Effector memory CD4-positive, alpha-beta T cell (primary cell): ENCODE results near the gene FOXP2.
"Not testable (repeated sequence)": the region's sequence is repeated elsewhere in the genome, so short reads cannot be mapped to it uniquely, and the experiment has no call there.

Source experiments
- DNase-seq, 3 donors: peaks; one replicate each; pipeline ENCODE4 v3.0.0-alpha.2; 2020
- H3K27ac ChIP-seq: 2 replicates; pipeline ENCODE4 v1.7.0; 2013; ENCODE audit warnings: mild to moderate bottlenecking, low read length, moderate library complexity; ENCODE audit not compliant: insufficient read depth, poor library complexity, severe bottlenecking
- H3K27me3 ChIP-seq: replicated peaks from 2 replicates; pipeline ENCODE4 v1.7.0; 2013; ENCODE audit warnings: mild to moderate bottlenecking, low read length; ENCODE audit not compliant: insufficient read depth, control insufficient read depth, poor library complexity, severe bottlenecking
- H3K36me3 ChIP-seq: 2 replicates; pipeline ENCODE4 v1.7.0; 2013; ENCODE audit warnings: mild to moderate bottlenecking, low read length, moderate library complexity; ENCODE audit not compliant: control insufficient read depth, insufficient read depth
- H3K4me1 ChIP-seq: 2 replicates; pipeline ENCODE4 v1.7.0; 2013; ENCODE audit warnings: low read length, mild to moderate bottlenecking; ENCODE audit not compliant: control insufficient read depth, insufficient read depth, poor library complexity, severe bottlenecking
- H3K4me3 ChIP-seq: 2 replicates; pipeline ENCODE4 v1.7.0; 2013; ENCODE audit warnings: low read length, low read depth, mild to moderate bottlenecking; ENCODE audit not compliant: insufficient read depth, poor library complexity, severe bottlenecking
- H3K9me3 ChIP-seq: 2 replicates; pipeline ENCODE4 v1.7.0; 2013; ENCODE audit warnings: mild to moderate bottlenecking, low read length, moderate library complexity; ENCODE audit not compliant: control insufficient read depth

Gene FOXP2

DNA sequence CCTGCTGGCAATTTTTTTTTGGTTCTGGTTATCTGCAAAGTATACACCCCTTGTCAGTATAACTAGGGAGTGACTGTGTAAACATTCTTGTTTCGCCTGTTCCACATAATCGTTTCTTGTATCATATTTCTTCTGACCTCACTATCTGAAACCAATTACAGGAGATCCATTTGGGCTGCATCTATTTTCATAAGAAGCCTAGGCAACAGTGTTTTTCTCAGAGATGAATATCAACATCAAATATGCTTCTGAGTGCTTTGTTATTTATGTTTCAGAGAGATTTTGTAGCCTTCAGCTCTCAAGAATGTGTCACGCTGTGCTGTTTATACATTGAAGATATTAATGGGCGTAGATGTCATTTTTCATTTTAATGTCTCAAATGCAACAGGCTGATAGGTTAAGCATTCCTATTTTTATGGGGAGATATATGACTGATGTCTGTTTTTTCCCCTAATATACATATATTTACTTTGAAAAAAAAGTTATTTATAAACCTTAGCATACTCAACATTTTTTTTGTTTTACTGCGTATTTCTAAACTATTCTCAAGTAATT is 115.5 kb downstream of the FOXP2 start:
- H3K27me3 ChIP-seq, result no peaks in the 10 kb centered on the region

DNA sequence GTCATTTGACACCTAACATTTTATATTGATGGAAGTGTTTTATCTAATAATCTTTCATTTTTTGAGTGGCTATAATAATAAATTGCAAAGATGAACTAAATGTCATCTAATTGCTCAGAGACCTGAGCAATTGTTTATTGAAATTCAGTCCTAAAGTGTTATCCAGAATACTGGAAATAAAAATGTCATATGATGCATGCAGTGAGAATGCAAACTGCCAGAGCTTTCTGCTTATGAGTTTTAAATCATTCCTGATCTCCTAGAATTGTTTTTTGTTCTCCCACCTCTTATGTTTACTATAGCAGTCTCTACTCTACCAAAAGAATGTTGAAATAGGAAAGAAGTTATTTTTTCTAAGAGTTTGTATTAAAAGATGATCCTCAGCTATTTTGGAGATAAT is 116.7 kb downstream of the FOXP2 start:
- Histone ChIP-seq H3K4me1 (no peaks in the 10 kb centered on the region), H3K4me3 (no peak overlapping the region), H3K27me3 (no peaks in the 10 kb centered on the region), H3K27ac (no peak overlapping the region), H3K9me3 (no peaks in the 10 kb centered on the region), H3K36me3 (no peaks in the 10 kb centered on the region)
- DNase-seq, result no peak

More for the DNA sequence above, 115.5 kb downstream of the FOXP2 start:
- no peaks in the 10 kb centered on the region for H3K9me3 ChIP-seq
- no peak overlapping the region for H3K4me3 ChIP-seq
- H3K4me1 ChIP-seq, result no peaks in the 10 kb centered on the region
- no peak overlapping the region for H3K27ac ChIP-seq
- DNase-seq, result no peak
- H3K36me3 ChIP-seq, result no peaks in the 10 kb centered on the region

DNA sequence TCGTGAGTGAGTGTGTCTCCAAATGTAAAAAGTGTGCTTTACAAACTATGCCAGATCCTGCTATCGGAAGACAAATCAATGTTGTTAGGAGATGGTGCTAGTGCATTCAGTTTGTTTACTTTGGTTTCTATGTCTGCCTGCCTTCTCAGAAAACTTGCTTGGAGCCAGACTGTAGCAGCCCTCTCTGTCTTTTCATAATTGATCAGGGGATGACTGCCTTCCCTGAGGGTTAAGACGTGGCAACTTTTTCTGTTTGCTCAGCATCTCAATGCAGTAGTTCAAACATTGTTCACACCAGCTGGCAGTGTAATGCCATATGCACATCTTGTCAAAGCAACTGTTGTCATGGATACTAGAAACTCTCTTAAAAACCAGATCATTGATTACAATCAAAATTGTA is 118.5 kb downstream of the FOXP2 start:
- no peaks in the 10 kb centered on the region for H3K9me3 ChIP-seq
- no peaks in the 10 kb centered on the region for H3K4me1 ChIP-seq
- no peak overlapping the region for H3K27ac ChIP-seq
- no peak for DNase-seq
- H3K36me3 ChIP-seq, result no peaks in the 10 kb centered on the region
- H3K4me3 ChIP-seq, result no peak overlapping the region
- no peaks in the 10 kb centered on the region for H3K27me3 ChIP-seq

DNA sequence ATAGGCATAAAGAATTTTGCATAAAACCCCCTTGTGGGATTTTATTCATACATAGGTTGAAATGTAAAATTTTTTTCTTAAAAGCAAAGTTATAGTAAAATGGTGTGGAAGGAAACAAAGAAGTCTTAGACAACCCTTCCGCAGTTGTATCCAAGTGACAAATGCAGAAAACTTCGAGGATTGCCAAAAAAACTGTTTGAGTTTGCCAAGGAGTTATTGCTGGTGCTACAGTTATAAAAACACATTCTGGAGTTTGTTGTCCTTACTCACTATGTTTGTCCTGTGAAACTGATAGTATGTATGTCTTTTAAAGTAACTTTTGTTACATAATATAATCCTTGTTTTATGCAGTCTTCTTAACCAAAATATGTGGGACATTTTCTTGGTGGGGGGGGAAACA is 120.3 kb downstream of the FOXP2 start:
- no peak for DNase-seq
- H3K4me1 ChIP-seq, result no peaks in the 10 kb centered on the region
- H3K27me3 ChIP-seq, result no peaks in the 10 kb centered on the region
- H3K27ac ChIP-seq, result no peak overlapping the region
- no peak overlapping the region for H3K4me3 ChIP-seq
- H3K36me3 ChIP-seq, result no peaks in the 10 kb centered on the region
- H3K9me3 ChIP-seq, result no peaks in the 10 kb centered on the region

DNA sequence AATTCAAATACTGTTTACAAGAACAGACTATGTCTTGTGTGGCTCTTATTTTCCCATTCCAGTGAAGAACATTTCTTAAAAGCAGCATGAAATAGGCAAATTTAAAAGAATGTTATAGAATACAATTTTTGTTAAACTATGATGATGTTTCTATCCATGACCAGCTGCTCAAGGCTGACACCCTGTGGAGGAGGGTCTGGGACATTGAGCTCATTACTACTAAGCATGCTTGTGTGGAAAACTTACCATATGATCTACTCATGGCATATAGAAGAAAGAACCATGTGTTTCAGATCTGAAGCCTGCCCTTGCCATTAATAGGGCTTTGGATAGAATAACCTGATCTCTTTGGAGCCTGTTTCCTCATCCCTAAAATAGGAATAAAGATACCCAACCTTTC is 125.0 kb downstream of the FOXP2 start:
- Histone ChIP-seq H3K27me3 (no peaks in the 10 kb centered on the region), H3K27ac (no peak overlapping the region), H3K36me3 (no peaks in the 10 kb centered on the region), H3K4me1 (no peaks in the 10 kb centered on the region), H3K9me3 (no peaks in the 10 kb centered on the region), H3K4me3 (no peak overlapping the region)
- DNase-seq, result no peak

DNA sequence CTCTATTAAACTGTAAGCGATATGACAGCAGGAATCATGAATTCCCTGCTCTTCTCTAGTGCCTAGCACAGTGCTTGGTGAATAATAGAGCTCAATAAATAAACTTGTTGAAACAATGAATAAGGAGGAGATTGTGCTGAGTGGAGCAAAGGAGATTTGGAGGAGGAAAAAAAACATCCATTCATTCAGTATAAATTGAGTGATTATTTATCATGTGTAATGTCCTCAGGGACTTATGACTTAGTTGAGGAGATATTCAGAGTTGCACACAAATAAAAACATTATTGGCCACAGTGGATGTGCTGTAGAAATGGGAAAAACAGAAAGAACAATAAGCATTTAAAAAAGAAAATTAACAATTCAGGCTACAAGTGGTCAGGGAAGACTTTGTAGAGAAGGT is 125.7 kb downstream of the FOXP2 start:
- Histone ChIP-seq H3K9me3 (no peaks in the 10 kb centered on the region), H3K4me1 (no peaks in the 10 kb centered on the region), H3K27me3 (no peaks in the 10 kb centered on the region), H3K36me3 (no peaks in the 10 kb centered on the region), H3K4me3 (no peak overlapping the region), H3K27ac (no peak overlapping the region)
- no peak for DNase-seq

DNA sequence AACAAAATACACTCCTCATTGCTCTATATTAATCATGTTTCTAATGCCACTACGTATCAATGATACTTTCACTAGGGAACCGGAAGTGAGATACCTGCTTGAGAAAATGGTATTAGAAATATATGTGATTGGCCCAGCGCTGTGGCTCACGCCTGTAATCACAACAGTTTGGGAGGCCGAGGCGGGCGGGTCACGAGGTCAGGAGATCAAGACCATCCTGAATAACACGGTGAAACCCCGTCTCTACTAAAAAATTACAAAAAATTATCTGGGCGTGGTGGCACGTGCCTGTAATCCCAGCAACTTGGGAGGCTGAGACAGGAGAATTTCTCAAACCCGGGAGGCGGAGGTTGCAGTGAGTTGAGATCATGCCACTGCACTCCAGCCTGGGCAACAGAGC is 132.7 kb downstream of the FOXP2 start:
- DNase-seq, H3K36me3 ChIP-seq, H3K27me3 ChIP-seq, H3K4me1 ChIP-seq, H3K9me3 ChIP-seq, H3K27ac ChIP-seq, H3K4me3 ChIP-seq: not testable (repeated sequence)

DNA sequence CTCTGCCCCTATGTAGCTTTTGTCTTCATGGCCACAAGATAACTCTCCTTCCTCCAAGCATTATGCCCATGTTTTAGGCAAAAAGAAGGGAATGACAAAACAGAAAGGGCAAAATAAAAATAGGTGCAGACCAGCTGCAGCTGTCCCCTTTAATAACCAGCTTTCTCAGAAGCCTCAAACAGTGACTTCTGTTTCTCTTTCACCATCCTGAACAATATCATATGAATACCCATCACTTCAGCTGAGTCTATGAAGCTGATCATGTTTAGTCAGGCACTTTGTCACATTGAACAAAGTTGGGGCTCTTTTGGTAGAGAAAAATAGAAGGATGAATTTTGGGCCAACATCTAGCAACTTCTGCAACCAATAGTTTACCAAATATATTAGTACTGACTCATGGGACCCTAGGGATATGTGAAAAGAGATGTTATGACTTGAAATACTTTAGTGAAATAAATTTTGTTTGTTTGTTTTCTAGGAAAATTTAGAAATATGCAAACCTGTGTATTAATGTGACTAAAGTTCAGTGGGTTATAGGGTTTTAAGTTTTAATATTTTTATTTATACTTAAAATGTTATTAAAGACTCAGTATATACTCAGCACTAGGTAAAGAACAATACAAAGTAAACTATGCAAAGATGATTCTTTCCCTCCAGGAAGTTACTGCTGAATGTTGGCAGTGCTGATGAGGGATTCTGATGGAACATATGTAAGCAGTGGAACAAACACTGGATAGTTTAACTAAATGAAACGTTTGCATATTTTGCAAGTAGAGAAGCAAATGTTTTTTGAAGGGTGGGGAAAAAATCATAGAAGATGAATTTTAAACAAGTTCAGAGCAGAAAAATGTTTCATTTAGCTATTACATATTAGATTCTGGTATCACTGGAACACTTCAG is 133.7 kb downstream of the FOXP2 start:
- Histone ChIP-seq H3K9me3 (no peaks in the 10 kb centered on the region), H3K27ac (no peak overlapping the region), H3K27me3 (no peaks in the 10 kb centered on the region), H3K4me1 (no peaks in the 10 kb centered on the region), H3K4me3 (no peak overlapping the region), H3K36me3 (no peaks in the 10 kb centered on the region)
- no peak for DNase-seq

DNA sequence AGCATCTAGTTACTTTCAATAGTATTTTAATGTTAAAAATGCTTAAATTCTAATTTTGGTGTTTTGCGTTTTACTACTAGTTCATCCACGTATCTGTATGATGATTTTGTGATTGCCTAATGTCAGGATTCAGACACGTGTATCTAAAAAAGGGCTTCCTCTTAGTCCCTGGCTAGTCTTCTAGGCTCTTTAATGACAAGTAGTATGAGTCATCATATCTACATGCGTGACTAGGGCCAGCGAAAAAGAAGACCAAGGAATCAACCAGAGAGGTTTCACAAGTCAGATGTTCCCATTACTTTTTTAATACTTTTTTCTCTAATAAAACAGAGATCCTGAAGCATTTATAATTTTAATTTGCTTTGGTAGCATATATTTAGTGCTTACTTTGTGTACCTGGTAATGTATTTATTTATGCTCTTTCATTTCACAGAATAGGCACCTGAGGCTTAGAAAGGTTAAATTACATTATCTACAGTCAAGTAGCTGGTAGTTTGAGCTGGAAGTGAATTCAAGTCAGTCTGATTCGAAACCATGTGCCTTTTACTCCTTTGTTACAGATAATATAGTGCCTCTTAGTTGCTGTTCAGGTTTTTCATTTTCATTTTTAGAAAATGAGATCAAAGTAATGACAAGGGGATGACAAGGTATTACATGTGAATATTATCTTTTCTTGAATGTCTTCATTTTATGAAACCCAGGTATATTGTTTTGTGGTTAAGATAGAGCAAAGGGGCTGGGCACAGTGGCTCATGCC is 140.3 kb downstream of the FOXP2 start:
- no peak overlapping the region for H3K4me3 ChIP-seq
- H3K27ac ChIP-seq, result no peak overlapping the region
- H3K27me3 ChIP-seq, result no peaks in the 10 kb centered on the region
- no peaks in the 10 kb centered on the region for H3K9me3 ChIP-seq
- no peaks in the 10 kb centered on the region for H3K36me3 ChIP-seq
- no peak for DNase-seq
- H3K4me1 ChIP-seq, result no peaks in the 10 kb centered on the region

DNA sequence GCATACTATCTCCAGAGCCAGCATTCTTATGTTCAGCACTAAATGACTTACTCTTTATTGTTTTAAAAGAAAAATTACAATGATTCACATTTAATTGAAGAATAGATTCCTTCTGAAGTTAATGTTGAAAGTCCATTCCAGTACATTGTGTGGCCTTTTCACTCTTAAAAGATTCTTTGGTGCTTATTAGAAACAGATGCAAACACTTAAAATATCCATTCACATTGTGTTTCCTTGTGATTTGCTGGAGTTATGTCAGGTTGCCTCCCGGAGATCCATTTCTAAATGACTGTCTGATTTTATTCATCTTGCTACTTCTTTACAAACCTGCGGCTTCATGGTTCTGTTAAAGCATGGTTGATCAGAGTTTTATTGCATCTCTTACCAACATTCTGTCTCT is 152.8 kb downstream of the FOXP2 start:
- Histone ChIP-seq H3K9me3 (no peaks in the 10 kb centered on the region), H3K4me3 (no peak overlapping the region), H3K27me3 (no peaks in the 10 kb centered on the region), H3K4me1 (no peaks in the 10 kb centered on the region), H3K27ac (no peak overlapping the region), H3K36me3 (no peaks in the 10 kb centered on the region)
- no peak for DNase-seq
